ENCODE measurements around the gene RAB7B. TPM values are rescaled to one million over a fixed set of nuclear protein-coding genes. Genes with fewer than 3 reads are reported as not detected.

RAB7B gene
- total and polyA plus RNA-seq, 2 experiments from 2014 or later, result 7.1 to 7.6 TPM

- no peaks in the 10 kb centered on the region for H3K9me3 ChIP-seq (ENCODE audit: low read depth)
- H2AFZ ChIP-seq, result no peak overlapping the region
- 69 to 77% methylated on average over 4 of the region's 4 CpGs for WGBS, 2 experiments (ENCODE audit: low coverage in 1 of 2, low lambda C conversion rate in 2 of 2, missing lambda C conversion rate in 2 of 2)
- H3K36me3 ChIP-seq (ENCODE audit: low read depth), result no peaks in the 10 kb centered on the region
- H3K4me1 ChIP-seq (ENCODE audit: insufficient read depth), result peaks cover 27% of the 10 kb centered on the region
- no peaks in the 10 kb centered on the region for H3K9me2 ChIP-seq (ENCODE audit: insufficient read depth)
- TF ChIP-seq EZH2phosphoT487 (IDR thresholded peaks at IDR 0.05; ENCODE audit: insufficient read depth, low read depth), result no peak
- no peak for TF ChIP-seq EZH2 (IDR thresholded peaks at IDR 0.05; ENCODE audit: insufficient read depth, poor library complexity, severe bottlenecking)
- no peaks in the 10 kb centered on the region for H4K20me1 ChIP-seq (ENCODE audit: insufficient read depth)
- H3K27me3 ChIP-seq (replicated peaks; ENCODE audit: insufficient read depth), result no peaks in the 10 kb centered on the region
- no peak overlapping the region for H3K9ac ChIP-seq
- no peak overlapping the region for H3K27ac ChIP-seq
- no peak for DNase-seq
- H3F3A ChIP-seq (ENCODE audit: insufficient read depth), result peaks cover 33% of the 10 kb centered on the region
- no peaks in the 10 kb centered on the region for H3K79me2 ChIP-seq (ENCODE audit: insufficient read depth)
- H3K4me3 ChIP-seq, result no peak overlapping the region
- no peak overlapping the region for H3K4me2 ChIP-seq (ENCODE audit: unreplicated experiment)
- in situ Hi-C loops (cut with MboI), result no loop called here
These were observed 72.4 kb downstream of the RAB7B start for GRCh38 chr1:205930799-205931281.

- H3K4me1 ChIP-seq (ENCODE audit: insufficient read depth), result peaks cover 27% of the 10 kb centered on the region
- no peaks in the 10 kb centered on the region for H3K27me3 ChIP-seq (replicated peaks; ENCODE audit: insufficient read depth)
- in situ Hi-C loops (cut with MboI), result no loop called here
- H2AFZ ChIP-seq, result no peak overlapping the region
- no peak overlapping the region for H3K4me2 ChIP-seq (ENCODE audit: unreplicated experiment)
- H3K36me3 ChIP-seq (ENCODE audit: low read depth), result no peaks in the 10 kb centered on the region
- H4K20me1 ChIP-seq (ENCODE audit: insufficient read depth), result no peaks in the 10 kb centered on the region
- peaks cover 38% of the 10 kb centered on the region for H3F3A ChIP-seq (ENCODE audit: insufficient read depth)
- no peak overlapping the region for H3K9ac ChIP-seq
- H3K9me3 ChIP-seq (ENCODE audit: low read depth), result no peaks in the 10 kb centered on the region
- H3K9me2 ChIP-seq (ENCODE audit: insufficient read depth), result no peaks in the 10 kb centered on the region
- no peak for DNase-seq
- H3K27ac ChIP-seq, result no peak overlapping the region
- TF ChIP-seq EZH2phosphoT487 (IDR thresholded peaks at IDR 0.05; ENCODE audit: insufficient read depth, low read depth) (no peak), EZH2 (IDR thresholded peaks at IDR 0.05; ENCODE audit: insufficient read depth, poor library complexity, severe bottlenecking) (no peak)
- H3K4me3 ChIP-seq, result no peak overlapping the region
- WGBS, 2 experiments (ENCODE audit: low coverage in 1 of 2, low lambda C conversion rate in 2 of 2, missing lambda C conversion rate in 2 of 2), result 95 to 100% methylated on average over 1 of the region's 1 CpG
- no peaks in the 10 kb centered on the region for H3K79me2 ChIP-seq (ENCODE audit: insufficient read depth)
These were observed 73.0 kb downstream of the RAB7B start for GRCh38 chr1:205930195-205930577.

- Histone ChIP-seq H3K27me3 (replicated peaks; ENCODE audit: insufficient read depth) (no peaks in the 10 kb centered on the region), H4K20me1 (ENCODE audit: insufficient read depth) (no peaks in the 10 kb centered on the region), H3K4me2 (ENCODE audit: unreplicated experiment) (no peak overlapping the region), H3K9ac (no peak overlapping the region), H3K9me2 (ENCODE audit: insufficient read depth) (no peaks in the 10 kb centered on the region), H2AFZ (no peak overlapping the region), H3K4me1 (ENCODE audit: insufficient read depth) (peaks cover 27% of the 10 kb centered on the region), H3K36me3 (ENCODE audit: low read depth) (no peaks in the 10 kb centered on the region), H3K9me3 (ENCODE audit: low read depth) (no peaks in the 10 kb centered on the region), H3K27ac (no peak overlapping the region), H3K79me2 (ENCODE audit: insufficient read depth) (no peaks in the 10 kb centered on the region), H3K4me3 (no peak overlapping the region), H3F3A (ENCODE audit: insufficient read depth) (peaks cover 36% of the 10 kb centered on the region)
- 93% methylated on average over 19 of the region's 19 CpGs for WGBS, 2 experiments (ENCODE audit: low coverage in 1 of 2, low lambda C conversion rate in 2 of 2, missing lambda C conversion rate in 2 of 2)
- DNase-seq, result no peak
- TF ChIP-seq EZH2 (IDR thresholded peaks at IDR 0.05; ENCODE audit: insufficient read depth, poor library complexity, severe bottlenecking), result no peak
- TF ChIP-seq EZH2phosphoT487 (IDR thresholded peaks at IDR 0.05; ENCODE audit: insufficient read depth, low read depth), result no peak
- in situ Hi-C loops (cut with MboI), result no loop called here
These were observed 73.5 kb downstream of the RAB7B start for GRCh38 chr1:205929496-205930194.

- Histone ChIP-seq H3K27ac (no peak overlapping the region), H3K9ac (no peak overlapping the region), H3K4me2 (ENCODE audit: unreplicated experiment) (no peak overlapping the region), H3K9me2 (ENCODE audit: insufficient read depth) (no peaks in the 10 kb centered on the region), H3K27me3 (replicated peaks; ENCODE audit: insufficient read depth) (no peaks in the 10 kb centered on the region), H3K4me1 (ENCODE audit: insufficient read depth) (peaks cover 14% of the 10 kb centered on the region), H3F3A (ENCODE audit: insufficient read depth) (peaks cover 26% of the 10 kb centered on the region), H4K20me1 (ENCODE audit: insufficient read depth) (no peaks in the 10 kb centered on the region), H2AFZ (no peak overlapping the region), H3K9me3 (ENCODE audit: low read depth) (no peaks in the 10 kb centered on the region), H3K79me2 (ENCODE audit: insufficient read depth) (no peaks in the 10 kb centered on the region), H3K36me3 (ENCODE audit: low read depth) (no peaks in the 10 kb centered on the region), H3K4me3 (no peak overlapping the region)
- 95% methylated on average over 5 of the region's 5 CpGs for WGBS, 2 experiments (ENCODE audit: low coverage in 1 of 2, low lambda C conversion rate in 2 of 2, missing lambda C conversion rate in 2 of 2)
- TF ChIP-seq EZH2phosphoT487 (IDR thresholded peaks at IDR 0.05; ENCODE audit: insufficient read depth, low read depth) (no peak), EZH2 (IDR thresholded peaks at IDR 0.05; ENCODE audit: insufficient read depth, poor library complexity, severe bottlenecking) (no peak)
- in situ Hi-C loops (cut with MboI), result no loop called here
- DNase-seq, result no peak
These were observed 74.9 kb downstream of the RAB7B start for GRCh38 chr1:205928317-205928716.

Measured in GM23248 (cell line).